ENCODE measurements around the gene HMGN2.

GRCh38 chr1:26459148-26459547, 13.1 kb upstream of the HMGN2 start:
- TF ChIP-seq CTCF (optimal IDR thresholded peaks at IDR 0.05 in 1 of 3, IDR thresholded peaks at IDR 0.05 in 1 of 3, conservative IDR thresholded peaks at IDR 0.05 in 1 of 3; ENCODE audit: extremely low read depth in 1 of 3, insufficient read depth in 2 of 3, low read length in 3 of 3) (no peak), EZH2 (IDR thresholded peaks at IDR 0.05; ENCODE audit: low read length) (no peak)
